Caki2 (cell line): ENCODE results near the gene TCAF1. TPM values are rescaled to one million over a fixed set of nuclear protein-coding genes. Genes with fewer than 3 reads are reported as not detected.

Experiments used
- DNase-seq: peaks from one replicate; pipeline ENCODE4 v3.0.0-alpha.2; 2015; ENCODE audit warnings: low read depth
- in situ Hi-C: cut with HindIII; loops from 2 replicates; pipeline ENCODE4 v1.10.0; 2016; ENCODE audit warnings: low sequenced_read_pairs, low pct_unique_long_range_greater_than_20kb, mixed read lengths
- total RNA-seq: library from RNA; depleted of rRNA; stranded (reverse); fragments of >200 nt; shearing (Covaris generic); gene quantifications from 2 replicates; pipeline ENCODE4 v1.2.3, GENCODE V29; 2014; ENCODE audit warnings: low replicate concordance; rRNA removed

The TCAF1 gene, protein sequence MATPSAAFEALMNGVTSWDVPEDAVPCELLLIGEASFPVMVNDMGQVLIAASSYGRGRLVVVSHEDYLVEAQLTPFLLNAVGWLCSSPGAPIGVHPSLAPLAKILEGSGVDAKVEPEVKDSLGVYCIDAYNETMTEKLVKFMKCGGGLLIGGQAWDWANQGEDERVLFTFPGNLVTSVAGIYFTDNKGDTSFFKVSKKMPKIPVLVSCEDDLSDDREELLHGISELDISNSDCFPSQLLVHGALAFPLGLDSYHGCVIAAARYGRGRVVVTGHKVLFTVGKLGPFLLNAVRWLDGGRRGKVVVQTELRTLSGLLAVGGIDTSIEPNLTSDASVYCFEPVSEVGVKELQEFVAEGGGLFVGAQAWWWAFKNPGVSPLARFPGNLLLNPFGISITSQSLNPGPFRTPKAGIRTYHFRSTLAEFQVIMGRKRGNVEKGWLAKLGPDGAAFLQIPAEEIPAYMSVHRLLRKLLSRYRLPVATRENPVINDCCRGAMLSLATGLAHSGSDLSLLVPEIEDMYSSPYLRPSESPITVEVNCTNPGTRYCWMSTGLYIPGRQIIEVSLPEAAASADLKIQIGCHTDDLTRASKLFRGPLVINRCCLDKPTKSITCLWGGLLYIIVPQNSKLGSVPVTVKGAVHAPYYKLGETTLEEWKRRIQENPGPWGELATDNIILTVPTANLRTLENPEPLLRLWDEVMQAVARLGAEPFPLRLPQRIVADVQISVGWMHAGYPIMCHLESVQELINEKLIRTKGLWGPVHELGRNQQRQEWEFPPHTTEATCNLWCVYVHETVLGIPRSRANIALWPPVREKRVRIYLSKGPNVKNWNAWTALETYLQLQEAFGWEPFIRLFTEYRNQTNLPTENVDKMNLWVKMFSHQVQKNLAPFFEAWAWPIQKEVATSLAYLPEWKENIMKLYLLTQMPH
- total RNA-seq = 24.0 and 28.7 TPM in 2 replicates

DNA sequence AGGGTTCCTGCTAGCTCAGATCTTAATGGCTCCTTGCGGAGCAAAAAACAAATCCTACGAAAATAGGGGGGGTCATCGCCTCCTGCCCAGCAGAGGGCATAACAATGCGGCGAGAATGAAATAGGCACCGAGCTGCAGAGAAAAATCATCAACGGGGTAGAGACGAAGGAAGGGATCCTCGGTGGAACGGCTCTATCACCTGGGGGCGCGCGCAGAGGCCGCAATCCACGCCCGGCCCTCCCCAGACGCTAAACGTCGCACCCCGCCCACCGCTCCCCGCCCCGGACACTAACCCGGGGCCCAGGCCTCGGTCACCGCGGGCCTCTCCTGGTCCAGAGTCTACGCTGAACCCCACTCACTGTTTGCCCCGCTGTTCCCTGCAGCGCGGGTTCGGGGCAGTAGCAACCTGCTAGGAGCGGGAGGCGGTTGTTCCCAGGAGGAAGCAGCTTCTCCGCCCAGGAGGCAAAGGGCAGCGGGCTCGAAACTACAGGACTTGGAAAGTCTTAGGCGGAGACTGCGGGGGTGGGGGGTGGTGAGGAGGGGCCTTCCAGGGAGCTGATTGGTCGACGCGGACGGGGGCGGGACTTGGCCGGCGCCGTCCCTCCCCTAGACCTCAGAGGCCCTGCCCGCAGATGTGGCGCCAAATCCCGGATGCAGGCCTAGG lies at the start of gene TCAF1:
TSS of gene TCAF1 (minus strand) at position 509 of the 664 bp plus-strand sequence. CDS start 25,568 bp downstream, outside the sequence.
- peak; percentile 93 for DNase-seq
- in situ Hi-C loops = no loop called here

DNA sequence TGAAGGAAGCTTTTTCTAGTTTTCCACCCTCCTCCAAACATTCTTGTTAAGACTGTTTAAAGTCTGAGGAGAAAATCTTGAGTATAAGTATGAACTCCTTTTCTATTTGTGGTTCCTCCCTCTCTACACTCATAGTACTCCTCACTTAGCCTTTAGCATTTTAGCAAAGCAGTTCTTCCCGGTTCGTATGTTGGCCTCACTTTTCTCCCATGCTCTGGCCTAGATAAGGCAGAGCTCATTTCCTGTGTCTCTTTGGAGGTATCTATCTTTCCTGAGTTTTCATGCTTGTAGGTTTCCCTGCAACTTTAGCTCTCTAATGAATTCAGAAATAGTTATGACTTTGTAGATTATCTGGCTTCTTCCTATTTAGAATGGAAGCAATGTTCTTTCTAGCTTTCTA lies 46.8 kb upstream of the TCAF1 start:
- in situ Hi-C loops = no loop called here
- DNase-seq = no peak

DNA sequence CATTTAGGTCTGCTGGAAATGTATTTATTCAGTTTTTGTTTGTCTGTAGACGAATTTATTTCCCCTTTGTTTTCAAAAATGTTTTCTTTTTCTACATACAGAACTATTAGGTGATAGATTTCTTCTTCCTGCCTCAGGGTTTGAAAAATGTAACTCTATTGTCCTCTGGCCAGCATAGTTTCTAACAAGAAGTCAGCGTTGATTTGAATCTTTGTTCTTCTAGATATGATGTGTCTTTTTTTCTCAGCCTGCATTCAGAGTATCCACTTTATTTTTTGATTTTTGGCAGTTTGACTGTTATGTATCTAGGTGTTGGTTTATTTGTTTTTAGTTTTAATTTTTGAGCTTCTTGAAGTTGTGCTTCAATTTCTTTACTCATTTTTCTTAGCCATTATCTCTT lies 45.1 kb upstream of the TCAF1 start:
- no peak for DNase-seq
- in situ Hi-C loops = no loop called here

DNA sequence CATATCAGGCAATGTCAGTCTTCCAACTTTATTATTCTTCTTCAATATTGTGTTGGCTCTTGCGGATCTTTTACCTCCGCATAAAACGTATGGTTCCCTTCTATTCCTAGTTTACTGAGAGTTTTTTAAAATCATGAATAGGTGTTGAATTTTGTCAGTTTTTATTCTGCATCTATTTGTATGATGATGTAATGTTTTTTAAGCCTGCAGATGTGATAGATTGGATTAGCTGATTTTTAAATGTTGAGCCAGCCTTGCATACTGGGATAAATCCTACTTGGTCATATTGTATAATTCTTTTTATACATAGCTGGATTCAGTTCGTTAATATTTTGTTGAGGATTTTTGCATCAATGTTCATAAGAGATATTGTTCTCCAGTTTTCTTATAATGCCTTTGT lies 43.4 kb upstream of the TCAF1 start:
- DNase-seq = no peak
- in situ Hi-C loops = no loop called here

DNA sequence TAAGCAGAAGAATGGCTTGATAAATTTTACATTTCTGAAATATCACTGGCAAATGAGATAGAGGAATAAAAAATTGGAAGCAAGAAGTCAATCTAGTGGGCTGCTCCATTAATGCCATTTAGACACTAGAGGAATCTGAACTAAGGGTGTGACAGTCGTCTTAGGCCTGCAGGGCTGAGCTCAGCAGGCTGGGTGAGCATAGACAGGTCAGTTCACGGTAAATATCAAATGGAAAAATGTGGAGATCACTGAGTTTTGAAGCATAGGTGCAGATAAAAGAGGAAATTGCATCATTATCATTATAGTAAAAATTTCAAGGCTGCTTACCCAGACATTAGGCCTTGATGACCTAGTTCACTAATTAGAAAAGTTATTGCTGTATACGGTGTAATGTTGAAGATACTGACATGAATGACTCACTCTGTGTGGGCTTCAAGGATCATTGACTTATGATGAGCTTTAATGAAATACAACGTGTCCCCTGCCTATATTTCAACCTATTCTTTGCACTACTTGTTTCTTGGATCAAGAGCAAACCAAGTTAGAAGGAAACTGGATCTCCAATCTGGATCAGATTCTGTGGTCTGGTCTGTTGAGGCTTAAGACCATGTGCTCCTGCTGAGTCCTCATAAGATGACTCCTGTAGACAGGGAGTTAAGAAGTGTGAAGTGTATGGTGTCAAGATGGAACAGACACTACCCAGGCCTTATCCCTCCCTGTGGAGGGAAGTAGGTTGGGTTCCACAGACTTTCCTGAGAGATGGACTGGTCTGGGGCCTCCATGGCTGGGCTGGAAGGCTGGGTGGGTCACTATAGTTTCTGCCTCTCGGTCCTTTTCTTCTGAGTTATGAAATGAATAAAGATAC lies 36.6 kb upstream of the TCAF1 start:
- in situ Hi-C loops = no loop called here
- DNase-seq = no peak

DNA sequence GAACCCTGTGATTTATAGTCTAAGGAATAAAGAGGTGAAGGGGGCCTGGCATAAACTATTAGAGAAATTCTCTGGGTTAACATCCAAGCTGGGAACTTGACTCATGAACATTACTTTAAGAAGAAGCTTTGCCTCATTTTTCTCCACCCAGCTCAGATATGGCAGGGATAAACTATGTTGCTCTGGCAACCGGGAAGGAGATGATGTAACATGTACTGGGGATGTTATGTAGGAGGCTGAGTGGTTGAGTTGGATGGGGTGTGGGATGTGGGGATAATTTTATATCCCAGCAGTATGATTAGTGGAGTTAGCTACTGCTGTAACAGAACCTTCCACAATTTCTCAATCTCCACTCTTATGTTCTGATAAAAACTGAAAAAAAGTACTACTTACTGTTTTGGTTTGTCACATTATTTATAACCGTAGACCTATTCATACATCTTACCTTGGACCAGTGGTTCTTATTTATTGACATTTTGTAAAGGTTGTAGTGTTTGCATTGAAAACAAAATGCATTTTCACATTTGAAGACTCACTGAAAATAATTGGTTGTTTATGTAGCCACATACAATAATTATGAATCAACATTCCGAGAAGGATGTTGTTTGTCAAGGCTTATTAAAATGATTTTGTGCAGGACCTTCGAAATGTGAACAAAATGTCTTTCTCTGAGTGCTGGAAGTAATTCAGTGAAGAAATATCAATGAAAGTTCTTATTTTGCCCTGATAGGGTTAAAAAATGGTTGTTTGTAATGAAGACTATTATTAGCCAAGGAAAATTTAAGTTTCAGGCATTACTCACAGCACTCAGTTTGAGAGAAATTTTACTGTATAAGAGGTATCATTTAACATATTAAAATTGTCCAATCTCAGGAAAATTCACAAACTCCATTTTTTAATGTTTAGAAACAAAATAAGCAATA lies 34.4 kb upstream of the TCAF1 start:
- in situ Hi-C loops = no loop called here
- DNase-seq = no peak

DNA sequence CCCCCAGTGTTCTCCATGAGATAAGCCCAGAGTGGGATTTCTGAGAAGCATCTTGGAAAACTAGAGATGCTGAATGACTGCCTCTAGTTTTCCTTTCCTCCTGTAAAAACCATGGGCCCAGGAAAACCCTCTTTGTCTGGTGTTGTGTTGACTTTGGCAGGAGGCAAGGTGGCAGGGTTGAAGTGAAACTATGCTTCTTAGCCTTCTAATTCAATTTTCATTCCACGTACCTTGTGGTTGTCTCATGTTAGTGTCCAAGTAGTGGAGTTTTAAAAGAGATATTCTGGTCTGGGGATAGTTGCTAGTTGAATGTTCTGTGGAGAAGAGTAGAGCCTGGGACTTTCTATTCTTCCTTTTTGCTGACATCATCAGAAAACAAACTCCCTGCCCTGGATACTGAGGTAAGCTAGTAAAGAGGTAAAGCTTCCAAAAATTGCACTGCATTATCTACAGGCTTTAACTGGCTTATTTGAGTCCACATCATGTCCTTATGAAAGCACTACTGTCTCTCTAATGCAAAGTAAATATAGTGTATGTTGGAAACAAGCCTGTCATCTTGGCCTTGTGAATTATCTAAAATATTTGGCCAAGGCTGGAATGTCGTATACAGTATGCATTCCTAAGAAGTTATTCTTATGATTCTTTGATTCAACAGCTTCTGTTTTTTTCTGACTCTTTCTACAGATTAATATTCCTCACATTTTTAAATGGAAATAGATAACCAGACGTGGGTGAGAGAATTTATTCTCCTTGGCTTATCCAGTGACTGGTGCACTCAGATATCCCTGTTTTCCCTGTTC lies 32.8 kb upstream of the TCAF1 start, which contains the start of gene OR2F2:
TSS of gene OR2F2 (plus strand) at position 708 of the 800 bp plus-strand sequence. CDS start at position 708, 0 bp downstream.
- in situ Hi-C loops = no loop called here
- DNase-seq = no peak

DNA sequence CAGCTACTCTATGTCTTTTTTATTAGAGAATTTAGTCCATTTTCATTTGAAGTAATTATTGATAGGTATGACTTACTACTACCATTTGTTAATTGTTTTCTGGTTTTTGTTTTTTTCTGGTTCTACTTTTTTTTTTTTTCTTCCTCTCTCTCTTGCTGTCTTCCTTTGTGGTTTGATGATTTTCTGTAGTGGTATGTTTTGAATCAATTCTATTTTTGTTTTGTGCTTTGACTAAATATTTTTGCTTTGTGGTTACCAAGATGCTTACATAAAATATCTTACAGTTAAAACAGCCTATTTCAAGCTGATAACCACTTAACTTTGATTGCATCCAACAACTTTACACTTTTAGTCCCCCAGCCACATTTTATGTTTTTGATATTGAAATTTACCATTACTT lies 29.8 kb upstream of the TCAF1 start:
- in situ Hi-C loops = no loop called here
- no peak for DNase-seq

DNA sequence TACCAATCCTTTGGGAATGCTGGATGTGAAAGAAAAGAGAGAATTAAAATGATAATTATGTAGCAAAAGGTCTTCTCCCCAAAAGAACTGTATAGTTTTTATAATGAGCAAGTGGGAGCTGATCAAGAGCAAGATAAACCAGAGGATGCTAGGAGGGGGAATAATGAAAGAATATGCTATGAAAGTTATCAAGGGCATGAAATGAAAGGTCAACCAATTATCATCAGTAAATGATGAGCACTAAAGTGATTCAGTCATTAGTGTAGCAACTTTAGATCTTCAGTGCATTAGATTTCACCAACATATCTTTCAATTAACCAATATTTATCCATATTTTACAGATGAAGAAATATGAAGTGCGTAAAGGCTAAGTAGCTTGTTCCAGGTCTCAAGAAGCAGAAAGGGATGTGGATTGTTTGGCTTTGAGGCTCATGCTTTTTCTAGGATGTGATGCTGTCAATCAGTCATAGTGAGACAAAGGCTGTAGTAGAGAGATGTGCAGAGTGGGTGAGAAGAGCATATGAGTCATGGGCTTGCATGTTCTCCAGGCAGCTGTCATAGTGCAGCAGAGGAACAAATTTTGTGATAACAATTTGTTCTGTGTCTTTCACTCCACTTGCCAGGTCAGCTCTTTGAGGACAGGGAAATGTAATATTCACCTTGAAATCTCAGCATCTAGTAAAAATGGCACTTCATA lies 27.4 kb upstream of the TCAF1 start:
- DNase-seq = no peak
- in situ Hi-C loops = no loop called here

DNA sequence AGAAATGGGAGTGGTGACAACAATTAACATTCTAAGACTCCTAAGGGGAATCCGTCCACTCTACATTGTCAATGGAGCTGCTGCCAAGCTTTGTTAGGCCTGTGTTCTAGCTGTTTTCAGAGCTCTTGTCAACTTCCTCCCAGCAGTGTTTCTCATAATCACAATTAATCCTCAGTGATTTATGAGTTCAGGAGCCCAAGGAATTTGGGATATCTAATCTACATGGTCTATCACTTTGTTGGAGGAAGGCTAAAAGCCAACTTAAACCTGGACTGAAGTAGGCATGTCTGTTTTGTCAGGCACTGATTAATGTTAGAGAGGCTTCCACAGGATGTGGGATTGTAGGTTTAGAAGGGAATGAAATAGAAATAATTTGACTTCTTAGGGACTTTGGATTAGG lies 22.9 kb upstream of the TCAF1 start:
- no peak for DNase-seq
- in situ Hi-C loops = no loop called here

DNA sequence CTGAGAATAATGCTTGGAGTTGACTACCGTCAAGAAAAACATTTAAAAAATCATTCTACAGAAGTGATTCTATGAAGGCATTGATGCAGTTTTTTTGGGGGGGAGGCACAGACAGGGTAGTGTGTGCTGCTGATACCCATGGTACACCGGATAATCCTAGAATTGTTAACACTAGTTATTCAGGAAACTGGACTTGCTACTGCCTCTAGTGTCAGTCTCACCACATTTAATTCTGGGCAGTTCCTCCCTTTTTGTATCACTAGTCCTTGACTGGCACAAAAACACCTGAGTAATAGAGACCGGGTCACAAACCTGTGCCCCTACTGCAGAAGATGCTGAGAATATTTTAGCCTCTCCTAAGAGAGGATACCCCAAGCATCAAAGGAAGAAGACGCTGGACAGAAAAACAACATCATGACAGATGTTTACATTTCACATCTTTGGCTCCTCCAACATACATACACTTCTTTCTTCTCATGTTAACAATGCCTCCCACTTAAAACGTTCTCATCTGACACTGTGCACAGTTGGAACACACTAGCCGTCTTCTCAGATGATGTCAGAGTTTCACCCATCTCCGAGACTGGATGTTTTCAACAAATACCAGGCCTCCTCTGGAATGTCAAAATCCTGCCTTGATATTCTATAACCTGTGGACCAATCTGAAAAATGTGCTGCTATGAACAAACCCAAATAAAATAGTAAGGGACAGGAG lies 13.1 kb upstream of the TCAF1 start:
- in situ Hi-C loops = no loop called here
- DNase-seq = no peak

DNA sequence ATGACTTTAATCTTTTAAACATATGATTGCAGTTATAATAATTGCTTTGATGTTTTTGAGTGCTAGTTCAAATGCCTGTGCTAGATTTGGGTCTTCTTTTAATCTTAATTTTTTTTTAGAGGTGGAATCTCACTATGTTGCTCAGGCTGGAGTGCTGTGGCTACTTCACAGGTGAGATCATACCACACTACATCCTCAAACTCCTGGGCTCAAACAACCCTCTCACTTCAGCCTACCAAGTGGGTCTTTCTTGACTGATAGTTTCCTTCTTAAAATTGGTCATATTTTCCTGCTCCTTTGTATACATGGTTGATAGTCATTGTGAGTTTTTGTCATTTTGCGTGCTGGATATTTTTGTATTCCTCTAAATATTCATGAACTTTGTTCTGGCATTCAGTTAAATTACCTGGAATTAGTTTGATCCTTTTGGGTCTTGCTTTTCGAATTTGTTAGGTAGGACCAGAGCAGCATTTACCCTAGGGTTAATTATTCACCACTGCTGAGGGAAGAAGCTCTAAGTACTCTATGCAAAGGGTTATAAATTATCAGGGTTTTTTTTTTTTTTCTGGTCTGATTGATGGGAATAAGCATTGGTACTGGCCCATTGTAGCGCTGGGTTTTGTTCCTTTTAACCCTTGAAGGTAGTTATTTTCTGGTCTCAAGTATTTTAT lies 12.1 kb upstream of the TCAF1 start:
- no peak for DNase-seq
- in situ Hi-C loops = no loop called here

DNA sequence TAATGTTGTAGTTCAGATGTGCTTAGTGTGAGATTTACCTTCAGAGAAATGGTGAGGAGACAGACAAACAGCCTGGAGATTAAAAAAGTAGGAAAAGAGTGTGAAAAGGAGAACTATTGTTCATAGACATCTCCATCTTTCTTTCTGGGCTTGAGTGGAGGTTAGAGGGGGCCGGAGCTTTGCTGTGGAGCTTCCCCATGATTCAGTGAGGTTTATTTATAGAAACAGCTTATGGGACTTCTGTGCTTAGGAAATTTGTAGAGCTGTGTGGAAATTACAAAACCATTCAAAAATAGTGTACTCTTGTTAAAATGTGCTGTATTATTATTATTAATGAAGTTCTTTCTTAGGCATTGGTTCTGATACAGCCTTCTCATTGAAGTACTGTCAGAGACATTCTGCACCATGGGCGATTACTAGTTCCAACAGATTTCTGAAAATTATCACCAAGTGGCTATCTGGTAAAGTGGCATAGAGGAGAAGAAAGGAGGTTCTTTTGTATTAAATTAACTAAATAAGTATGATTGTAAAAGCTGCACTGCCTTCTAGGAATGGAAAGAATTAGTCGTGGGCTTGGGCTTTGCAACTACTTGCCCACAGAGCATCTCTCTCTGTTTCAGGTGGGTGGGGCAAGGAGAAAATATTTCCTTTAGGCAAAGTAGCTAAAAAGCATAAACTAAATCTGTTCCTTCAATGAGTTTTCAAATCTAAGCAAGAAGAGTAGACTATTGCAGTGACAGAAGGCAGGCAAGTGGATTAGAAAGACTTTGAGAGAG lies 8.7 kb upstream of the TCAF1 start:
- in situ Hi-C loops = no loop called here
- no peak for DNase-seq

DNA sequence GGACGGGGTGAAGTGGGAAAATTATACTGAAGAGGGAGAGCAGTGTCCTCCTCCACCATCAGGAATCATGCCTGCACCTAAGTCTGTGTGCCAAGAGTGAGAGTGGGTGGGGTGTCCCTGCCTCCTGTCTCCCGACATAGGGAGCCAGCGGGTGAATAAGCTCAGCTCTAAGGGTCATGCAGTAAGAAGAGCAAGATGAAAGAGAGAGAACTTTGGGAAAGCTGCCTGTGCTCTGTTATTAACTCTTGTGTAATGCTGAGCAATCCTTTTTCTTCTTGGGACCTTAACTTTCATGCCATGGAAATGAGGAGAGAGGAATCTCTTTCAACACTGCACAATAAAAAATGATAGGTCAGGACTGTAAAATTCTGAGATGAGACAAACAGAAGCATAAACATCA lies 7.9 kb upstream of the TCAF1 start:
- in situ Hi-C loops = no loop called here
- no peak for DNase-seq
